Fibroblast of villous mesenchyme (primary cell): ENCODE results near the gene SAMSN1. TPM values are rescaled to one million over a fixed set of nuclear protein-coding genes. Genes with fewer than 3 reads are reported as not detected.

Experiments
- DNase-seq: peaks from one replicate; pipeline ENCODE4 v3.0.0-alpha.2; 2010; ENCODE audit warnings: low read depth
- H3K4me3 ChIP-seq: 2 replicates; pipeline ENCODE4 v1.5.1; 2011; ENCODE audit warnings: low read depth, mild to moderate bottlenecking, low read length
- total RNA-seq: library from RNA; depleted of rRNA; stranded (reverse); fragments of >200 nt; gene quantifications from 2 replicates; pipeline ENCODE4 v1.2.3, GENCODE V29; 2012
- TF ChIP-seq, protein P1 (sequence below): IDR thresholded peaks from 2 replicates; pipeline ENCODE4 v1.5.1; 2012; ENCODE audit warnings: low read depth, mild to moderate bottlenecking, low read length; ENCODE audit not compliant: insufficient read depth

SAMSN1 gene
- total RNA-seq, 1 donor, result 0.86 TPM

DNA sequence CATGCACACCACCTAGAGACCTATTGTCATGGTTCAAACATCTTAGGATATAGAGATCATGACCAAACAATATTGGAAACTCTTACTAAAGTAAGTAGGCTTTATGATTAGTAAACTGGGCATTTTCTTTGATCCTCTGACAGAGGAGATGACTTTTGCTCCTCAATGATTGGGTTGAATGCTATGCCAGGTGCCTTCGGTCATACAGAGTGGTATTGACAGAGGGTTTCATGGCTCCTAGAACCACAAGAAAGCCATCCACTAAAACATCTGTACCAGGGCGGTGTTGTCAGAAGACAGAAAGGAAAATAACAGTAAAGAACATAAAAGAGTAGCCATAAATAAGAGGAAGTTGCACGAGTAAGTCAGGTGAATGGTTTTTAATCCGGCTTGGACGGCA, 20.8 kb upstream of the SAMSN1 start:
- TF ChIP-seq, protein P1, sequence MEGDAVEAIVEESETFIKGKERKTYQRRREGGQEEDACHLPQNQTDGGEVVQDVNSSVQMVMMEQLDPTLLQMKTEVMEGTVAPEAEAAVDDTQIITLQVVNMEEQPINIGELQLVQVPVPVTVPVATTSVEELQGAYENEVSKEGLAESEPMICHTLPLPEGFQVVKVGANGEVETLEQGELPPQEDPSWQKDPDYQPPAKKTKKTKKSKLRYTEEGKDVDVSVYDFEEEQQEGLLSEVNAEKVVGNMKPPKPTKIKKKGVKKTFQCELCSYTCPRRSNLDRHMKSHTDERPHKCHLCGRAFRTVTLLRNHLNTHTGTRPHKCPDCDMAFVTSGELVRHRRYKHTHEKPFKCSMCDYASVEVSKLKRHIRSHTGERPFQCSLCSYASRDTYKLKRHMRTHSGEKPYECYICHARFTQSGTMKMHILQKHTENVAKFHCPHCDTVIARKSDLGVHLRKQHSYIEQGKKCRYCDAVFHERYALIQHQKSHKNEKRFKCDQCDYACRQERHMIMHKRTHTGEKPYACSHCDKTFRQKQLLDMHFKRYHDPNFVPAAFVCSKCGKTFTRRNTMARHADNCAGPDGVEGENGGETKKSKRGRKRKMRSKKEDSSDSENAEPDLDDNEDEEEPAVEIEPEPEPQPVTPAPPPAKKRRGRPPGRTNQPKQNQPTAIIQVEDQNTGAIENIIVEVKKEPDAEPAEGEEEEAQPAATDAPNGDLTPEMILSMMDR, result no peak
- H3K4me3 ChIP-seq, result no peak overlapping the region
- no peak for DNase-seq

DNA sequence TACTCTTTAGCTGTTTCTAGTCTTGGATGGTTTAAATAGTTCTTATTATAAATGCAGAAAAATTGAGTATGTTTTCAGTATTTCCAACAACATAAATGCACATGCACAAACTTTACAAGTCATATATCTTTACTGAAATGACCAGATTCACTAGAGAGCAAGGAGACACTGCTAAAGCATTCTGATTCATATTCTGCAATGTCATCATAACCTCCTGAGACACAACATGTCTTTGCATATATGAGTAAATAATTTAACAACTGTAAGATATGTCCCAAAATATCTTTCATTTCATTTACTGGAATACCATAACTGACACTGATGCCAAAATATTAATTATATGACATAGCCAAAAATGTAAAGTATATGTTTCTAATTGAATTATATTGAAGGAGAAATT, 16.8 kb upstream of the SAMSN1 start:
- TF ChIP-seq, protein P1, result no peak
- no peak overlapping the region for H3K4me3 ChIP-seq
- DNase-seq, result no peak

DNA sequence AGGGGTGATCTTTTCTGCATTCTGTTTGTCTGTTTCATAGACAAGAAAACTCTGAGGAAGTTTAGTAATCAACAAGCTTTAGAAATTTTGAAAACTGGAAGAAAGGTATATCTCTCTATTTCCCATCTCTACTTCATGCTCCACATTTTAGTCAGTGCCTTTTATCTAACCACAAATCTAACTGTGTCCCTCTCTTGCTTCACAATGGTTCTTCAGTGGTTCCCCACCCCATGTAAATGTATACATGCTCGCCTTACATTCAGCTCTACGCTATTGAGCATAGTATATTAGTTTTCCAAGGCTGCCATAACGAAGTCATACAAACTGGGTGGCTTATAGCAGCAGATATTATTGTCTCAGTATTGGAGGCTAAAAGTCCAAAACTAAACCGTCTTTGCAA, 14.4 kb upstream of the SAMSN1 start:
- TF ChIP-seq, protein P1, result no peak
- no peak overlapping the region for H3K4me3 ChIP-seq

DNA sequence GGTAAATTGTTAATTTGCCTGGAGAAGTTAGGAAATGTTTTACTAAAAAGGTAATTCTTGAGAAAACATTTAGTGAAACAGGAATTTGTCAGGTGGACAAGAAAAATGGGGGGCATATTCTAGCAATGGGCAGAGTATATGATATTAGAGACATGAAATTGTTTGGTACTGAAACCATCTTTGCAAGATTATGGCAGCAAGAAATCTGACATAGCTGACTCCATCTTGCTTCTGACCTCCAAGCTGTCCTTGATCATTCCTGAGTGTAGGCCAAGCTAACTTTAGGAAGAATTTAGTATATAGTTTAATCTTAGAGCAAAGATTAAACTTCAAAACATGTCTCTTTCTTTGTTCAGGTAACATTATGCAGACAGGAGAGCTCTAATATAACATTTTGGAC, 14.0 kb upstream of the SAMSN1 start:
- TF ChIP-seq, protein P1, result no peak
- no peak overlapping the region for H3K4me3 ChIP-seq
- DNase-seq, result no peak

More for the DNA sequence above, 14.4 kb upstream of the SAMSN1 start:
- DNase-seq, result no peak

DNA sequence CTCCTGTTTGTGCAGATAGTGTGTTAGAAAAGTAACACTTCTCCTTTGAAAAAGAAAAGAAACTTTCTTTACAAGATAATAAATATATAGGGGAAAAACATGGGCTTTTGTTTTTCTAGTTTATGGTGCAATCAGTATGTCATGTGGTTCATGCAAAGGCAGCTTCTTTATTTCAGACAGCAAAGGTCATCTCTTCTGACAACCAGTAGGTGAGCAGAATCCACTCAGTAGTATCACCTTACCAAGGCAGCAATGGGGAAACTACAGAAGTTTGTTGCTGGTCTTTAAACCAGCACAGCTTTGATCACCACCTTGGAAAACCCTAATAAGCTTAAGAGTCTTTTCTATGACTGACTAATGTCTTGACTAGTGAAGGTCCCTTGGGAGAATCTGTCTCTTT, 13.0 kb upstream of the SAMSN1 start:
- TF ChIP-seq, protein P1, result no peak
- no peak for DNase-seq
- no peak overlapping the region for H3K4me3 ChIP-seq

DNA sequence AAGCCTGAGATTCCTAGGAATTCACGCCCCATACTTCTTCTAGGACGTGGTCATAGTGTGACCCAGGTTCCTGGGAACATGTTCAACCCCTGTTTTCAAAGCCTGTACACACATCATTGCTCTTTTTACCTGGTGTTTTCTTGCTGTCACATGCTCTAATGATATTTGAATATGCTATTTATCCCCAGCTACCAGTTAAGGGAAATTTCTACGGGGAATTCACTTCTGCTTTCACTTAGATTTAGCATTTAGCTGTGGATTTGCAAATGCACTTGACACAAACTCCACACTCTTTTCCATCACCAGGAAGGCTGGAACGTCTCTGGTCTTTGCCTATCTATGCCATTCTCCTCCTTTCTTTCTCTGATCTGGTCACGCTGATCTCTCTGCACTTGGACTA, 11.3 kb upstream of the SAMSN1 start:
- no peak for DNase-seq

DNA sequence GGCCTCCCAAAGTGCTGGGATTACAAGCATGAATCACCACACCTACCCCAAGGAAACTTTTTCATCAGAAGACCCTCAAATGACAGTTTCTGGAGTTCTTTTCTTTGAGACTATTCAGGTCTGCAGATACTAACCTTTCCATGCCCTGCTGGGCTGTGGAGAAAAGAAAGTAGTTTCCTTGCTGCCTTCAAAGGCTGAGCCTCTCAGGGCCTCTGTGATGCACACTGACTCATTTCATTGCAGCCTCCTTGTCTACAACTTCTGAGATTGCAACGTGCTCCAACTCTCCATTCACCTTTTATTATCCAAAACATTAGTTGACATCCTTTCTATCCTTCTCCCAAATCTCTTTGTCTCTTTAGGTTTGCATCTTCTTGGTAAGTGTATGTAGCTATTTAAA, 8.8 kb upstream of the SAMSN1 start:
- TF ChIP-seq, protein P1, result no peak
- no peak for DNase-seq
- H3K4me3 ChIP-seq, result no peak overlapping the region

More for the DNA sequence above, 11.3 kb upstream of the SAMSN1 start:
- TF ChIP-seq, protein P1, result no peak
- H3K4me3 ChIP-seq, result no peak overlapping the region
